Effector memory CD8-positive, alpha-beta T cell (primary cell): ENCODE results near the gene CTDP1.

Experiments used
- ATAC-seq: fragments of 150-1000 bp; cut with Tn5 transposase; replicated peaks from 2 replicates; pipeline ENCODE4 v1.10.0; 2021; ENCODE audit warnings: mild to moderate bottlenecking, moderate library complexity
- DNase-seq, 3 experiments: peaks; one replicate each; pipeline ENCODE4 v3.0.0; 2021
- H3K27ac Mint-ChIP-seq, 2 donors: one replicate each; pipeline ENCODE4 v1.8.0; 2022; ENCODE audit warnings: mild to moderate bottlenecking in 2 of 2, mixed read lengths in 2 of 2, moderate library complexity in 2 of 2
- H3K27me3 Mint-ChIP-seq, 2 donors: one replicate each; pipeline ENCODE4 v1.8.0; 2022; ENCODE audit warnings: mixed read lengths in 2 of 2
- H3K36me3 Mint-ChIP-seq: one replicate; pipeline ENCODE4 v1.8.0; 2022; ENCODE audit warnings: mild to moderate bottlenecking, moderate library complexity, mixed read lengths; ENCODE audit not compliant: insufficient read depth
- H3K4me1 Mint-ChIP-seq, 2 donors: one replicate each; pipeline ENCODE4 v1.8.0; 2022; ENCODE audit warnings: low read depth in 2 of 2, mixed read lengths in 2 of 2
- H3K4me3 Mint-ChIP-seq, 2 donors: one replicate each; pipeline ENCODE4 v1.8.0; 2022; ENCODE audit warnings: mild to moderate bottlenecking in 2 of 2, mixed read lengths in 2 of 2, moderate library complexity in 2 of 2
- H3K9me3 Mint-ChIP-seq, 2 donors: one replicate each; pipeline ENCODE4 v1.8.0; 2022; ENCODE audit warnings: mixed read lengths in 2 of 2

Gene CTDP1

GRCh38 chr18:79770826-79771225 lies 91.2 kb downstream of the CTDP1 start:
- Mint-ChIP-seq H3K27ac (no peak overlapping the region), H3K27me3 (peaks cover 28 to 53% of the 10 kb centered on the region in 2 donors), H3K4me3 (no peak overlapping the region), H3K9me3 (peaks cover 0 to 2% of the 10 kb centered on the region in 2 donors), H3K4me1 (no peaks in the 10 kb centered on the region), H3K36me3 (peaks cover 6% of the 10 kb centered on the region)
- no peak for ATAC-seq
- DNase-seq: no peak

- Mint-ChIP-seq H3K27ac (no peak overlapping the region), H3K4me1 (no peaks in the 10 kb centered on the region), H3K36me3 (peaks cover 6% of the 10 kb centered on the region), H3K27me3 (peaks cover 24 to 53% of the 10 kb centered on the region in 2 donors), H3K9me3 (peaks cover 1 to 2% of the 10 kb centered on the region in 2 donors), H3K4me3 (no peak overlapping the region)
- DNase-seq (no peak), ATAC-seq (no peak)
These were observed 92.0 kb downstream of the CTDP1 start for GRCh38 chr18:79771446-79772107.

- no peak overlapping the region for H3K27ac Mint-ChIP-seq
- DNase-seq: no peak
These were observed 92.7 kb downstream of the CTDP1 start for GRCh38 chr18:79772108-79772864.

GRCh38 chr18:79772865-79773696 lies 93.5 kb downstream of the CTDP1 start:
- H3K4me3 Mint-ChIP-seq: no peak overlapping the region
- peaks cover 0 to 11% of the 10 kb centered on the region in 2 donors for H3K9me3 Mint-ChIP-seq
- no peaks in the 10 kb centered on the region for H3K4me1 Mint-ChIP-seq
- ATAC-seq (no peak), DNase-seq (no peak)
- H3K36me3 Mint-ChIP-seq: peaks cover 6% of the 10 kb centered on the region
- H3K27me3 Mint-ChIP-seq: peaks cover 14 to 58% of the 10 kb centered on the region in 2 donors
- H3K27ac Mint-ChIP-seq: peak overlapping the region in 1 of 2 donors; percentile 51

More at GRCh38 chr18:79772108-79772864, 92.7 kb downstream of the CTDP1 start:
- ATAC-seq: no peak
- Mint-ChIP-seq H3K36me3 (peaks cover 6% of the 10 kb centered on the region), H3K4me3 (no peak overlapping the region), H3K27me3 (peaks cover 22 to 53% of the 10 kb centered on the region in 2 donors), H3K4me1 (no peaks in the 10 kb centered on the region), H3K9me3 (peaks cover 2 to 8% of the 10 kb centered on the region in 2 donors)

DNA sequence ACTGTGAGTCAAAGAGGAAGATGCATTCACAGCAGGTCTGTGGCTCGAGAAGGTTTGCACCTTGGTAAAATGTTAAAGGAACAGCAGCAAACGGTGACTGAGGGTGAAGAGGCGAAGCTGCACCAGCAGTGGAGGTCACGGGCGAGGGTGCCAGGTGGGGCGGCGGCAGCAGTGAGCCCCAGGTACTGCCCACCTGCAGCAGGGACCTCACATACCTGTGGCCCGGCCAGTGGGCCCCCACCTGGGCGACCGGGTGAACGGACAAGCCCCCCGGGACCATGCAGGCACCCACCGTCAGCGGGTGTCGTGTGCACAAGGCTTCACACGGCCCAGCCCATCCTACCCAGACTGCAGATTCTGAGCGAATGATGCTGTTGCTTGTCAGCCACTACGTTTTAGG lies 94.5 kb downstream of the CTDP1 start:
- Mint-ChIP-seq H3K4me3 (no peak overlapping the region), H3K36me3 (peaks cover 6% of the 10 kb centered on the region), H3K4me1 (no peaks in the 10 kb centered on the region), H3K9me3 (peaks cover 0 to 11% of the 10 kb centered on the region in 2 donors), H3K27ac (no peak overlapping the region), H3K27me3 (peaks cover 15 to 68% of the 10 kb centered on the region in 2 donors)
- no peak for ATAC-seq
- DNase-seq: no peak

- DNase-seq (no peak), ATAC-seq (no peak)
- H3K27me3 Mint-ChIP-seq: peaks cover 19 to 61% of the 10 kb centered on the region in 2 donors
- H3K4me1 Mint-ChIP-seq: no peaks in the 10 kb centered on the region
- peak overlapping the region in 1 of 2 donors; percentile 24 for H3K27ac Mint-ChIP-seq
- H3K9me3 Mint-ChIP-seq: peaks cover 0 to 11% of the 10 kb centered on the region in 2 donors
- no peak overlapping the region for H3K4me3 Mint-ChIP-seq
- peaks cover 3% of the 10 kb centered on the region for H3K36me3 Mint-ChIP-seq
These were observed 96.0 kb downstream of the CTDP1 start for GRCh38 chr18:79775441-79776221.

DNA sequence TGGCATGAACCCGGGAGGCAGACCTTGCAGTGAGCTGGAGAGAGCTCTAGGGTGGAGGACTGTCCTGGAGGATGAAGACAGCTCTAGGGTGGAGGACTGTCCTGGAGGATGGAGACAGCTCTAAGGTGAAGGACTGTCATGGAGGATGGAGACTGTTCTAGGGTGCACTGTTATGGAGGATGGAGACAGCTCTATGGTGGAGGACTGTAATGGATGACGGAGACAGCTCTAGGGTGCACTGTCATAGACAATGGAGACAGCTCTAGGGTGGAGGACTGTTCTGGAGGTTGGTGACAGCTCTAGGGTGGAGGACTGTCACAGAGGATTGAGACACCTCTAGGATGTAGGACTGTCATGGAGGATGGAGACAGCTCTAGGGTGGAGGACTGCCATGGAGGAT lies 97.1 kb downstream of the CTDP1 start:
- Mint-ChIP-seq H3K27me3 (peaks cover 19 to 69% of the 10 kb centered on the region in 2 donors), H3K27ac (no peak overlapping the region)

GRCh38 chr18:79778291-79778791 lies 98.7 kb downstream of the CTDP1 start:
- peaks cover 0 to 11% of the 10 kb centered on the region in 2 donors for H3K9me3 Mint-ChIP-seq
- H3K36me3 Mint-ChIP-seq: no peaks in the 10 kb centered on the region
- H3K4me1 Mint-ChIP-seq: no peaks in the 10 kb centered on the region
- DNase-seq (no peak), ATAC-seq (no peak)
- H3K27ac Mint-ChIP-seq: no peak overlapping the region
- no peak overlapping the region for H3K4me3 Mint-ChIP-seq
- peaks cover 24 to 65% of the 10 kb centered on the region in 2 donors for H3K27me3 Mint-ChIP-seq

More for the DNA sequence above, 97.1 kb downstream of the CTDP1 start:
- peaks cover 3% of the 10 kb centered on the region for H3K36me3 Mint-ChIP-seq
- H3K9me3 Mint-ChIP-seq: peaks cover 0 to 11% of the 10 kb centered on the region in 2 donors
- no peak overlapping the region for H3K4me3 Mint-ChIP-seq
- DNase-seq: no peak
- H3K4me1 Mint-ChIP-seq: no peaks in the 10 kb centered on the region
- no peak for ATAC-seq

DNA sequence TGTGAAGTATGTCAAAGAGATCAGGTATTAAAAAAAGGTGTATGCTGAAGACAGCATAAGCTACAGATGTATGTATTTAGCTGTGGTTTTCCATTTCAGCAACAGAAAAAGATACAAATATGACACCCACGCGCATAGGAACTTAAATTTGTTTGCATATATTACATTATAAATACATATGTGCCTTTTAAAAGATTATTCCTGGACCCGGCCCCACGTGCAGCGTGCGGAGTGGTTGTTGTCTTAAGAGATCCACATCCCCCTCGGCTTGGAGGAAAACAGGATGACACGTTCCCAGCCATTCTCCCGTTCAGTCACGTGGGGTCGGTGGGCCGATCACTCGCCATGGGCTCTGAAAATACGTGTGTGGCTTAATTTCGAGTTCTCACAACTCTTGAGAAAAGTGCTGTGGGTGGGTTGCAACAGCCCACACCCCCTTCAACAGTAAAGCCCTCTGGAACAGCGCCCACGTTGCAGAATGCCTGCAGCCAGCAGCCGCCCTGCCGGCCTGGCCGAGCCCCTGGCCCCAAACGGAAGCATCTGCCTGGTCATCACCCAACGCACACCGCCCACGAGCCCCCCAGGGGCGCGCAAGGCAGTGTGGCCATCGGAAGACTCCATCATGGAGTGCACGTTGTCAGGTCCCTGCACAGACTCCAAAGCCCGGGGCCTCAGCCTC lies 99.6 kb downstream of the CTDP1 start:
- Mint-ChIP-seq H3K36me3 (no peaks in the 10 kb centered on the region), H3K4me3 (no peak overlapping the region), H3K27me3 (peaks cover 23 to 63% of the 10 kb centered on the region in 2 donors), H3K9me3 (peaks cover 0 to 11% of the 10 kb centered on the region in 2 donors), H3K27ac (no peak overlapping the region), H3K4me1 (no peaks in the 10 kb centered on the region)
- DNase-seq (no peak), ATAC-seq (no peak)

- Mint-ChIP-seq H3K36me3 (peaks cover 2% of the 10 kb centered on the region), H3K4me3 (no peak overlapping the region), H3K9me3 (peaks cover 0 to 11% of the 10 kb centered on the region in 2 donors), H3K4me1 (no peaks in the 10 kb centered on the region), H3K27me3 (peaks cover 28 to 67% of the 10 kb centered on the region in 2 donors), H3K27ac (no peak overlapping the region)
- ATAC-seq (no peak), DNase-seq (no peak)
These were observed 100.1 kb downstream of the CTDP1 start for GRCh38 chr18:79779700-79780190.

DNA sequence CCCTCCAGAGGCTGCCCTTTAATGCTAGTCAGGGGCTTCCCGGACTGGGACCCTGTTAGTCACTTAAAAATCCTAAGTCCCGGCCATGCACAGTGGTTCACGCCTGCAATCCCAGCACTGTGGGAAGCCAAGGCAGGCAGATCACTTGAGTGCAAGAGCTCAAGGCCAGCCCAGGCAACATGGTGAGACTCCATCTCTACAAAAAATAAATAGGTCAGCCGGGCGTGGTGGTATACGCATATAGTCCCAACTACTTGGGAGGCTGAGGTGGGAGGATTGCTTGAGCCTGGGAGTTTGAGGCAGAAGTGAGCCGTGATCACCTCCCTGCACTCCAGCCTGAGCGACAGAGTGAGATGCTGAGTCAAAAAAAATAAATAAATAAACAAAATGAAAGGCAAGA lies 100.9 kb downstream of the CTDP1 start:
- no peak overlapping the region for H3K4me3 Mint-ChIP-seq
- H3K4me1 Mint-ChIP-seq: no peaks in the 10 kb centered on the region
- DNase-seq (no peak), ATAC-seq (no peak)
- H3K27ac Mint-ChIP-seq: no peak overlapping the region
- H3K9me3 Mint-ChIP-seq: peaks cover 0 to 11% of the 10 kb centered on the region in 2 donors
- H3K36me3 Mint-ChIP-seq: peaks cover 5% of the 10 kb centered on the region
- H3K27me3 Mint-ChIP-seq: peaks cover 30 to 74% of the 10 kb centered on the region in 2 donors

GRCh38 chr18:79781331-79781941 lies 101.8 kb downstream of the CTDP1 start:
- Mint-ChIP-seq H3K4me3 (no peak overlapping the region), H3K27me3 (peaks cover 30 to 75% of the 10 kb centered on the region in 2 donors), H3K9me3 (peaks cover 0 to 11% of the 10 kb centered on the region in 2 donors), H3K4me1 (no peaks in the 10 kb centered on the region), H3K36me3 (peaks cover 5% of the 10 kb centered on the region), H3K27ac (no peak overlapping the region)
- no peak for ATAC-seq
- no peak for DNase-seq
